Colonic mucosa (tissue), 4 donors: ENCODE measurements around the gene CAMTA1. TPM values are rescaled to one million over a fixed set of nuclear protein-coding genes. Genes with fewer than 3 reads are reported as not detected.

ENCODE experiments used
- DNase-seq: peaks from one replicate; pipeline ENCODE4 v3.0.0-alpha.2; 2020
- H3K27ac ChIP-seq: fragments of 200-600 bp; one replicate; pipeline ENCODE4 v1.8.0; 2021
- H3K27me3 ChIP-seq: fragments of 200-600 bp; one replicate; pipeline ENCODE4 v1.8.0; 2021
- H3K36me3 ChIP-seq: fragments of 200-600 bp; one replicate; pipeline ENCODE4 v1.8.0; 2021
- H3K4me1 ChIP-seq: fragments of 200-600 bp; one replicate; pipeline ENCODE4 v1.8.0; 2021; ENCODE audit warnings: mild to moderate bottlenecking
- H3K4me3 ChIP-seq: fragments of 200-600 bp; one replicate; pipeline ENCODE4 v1.8.0; 2021
- H3K9ac ChIP-seq, 2 donors: one replicate each; pipeline ENCODE4 v1.7.0; 2013; ENCODE audit warnings: control low read depth in 2 of 2, low read depth in 2 of 2, low read length in 2 of 2
- H3K9me3 ChIP-seq: fragments of 200-600 bp; one replicate; pipeline ENCODE4 v1.8.0; 2021
- intact Hi-C: fragments of 100-400 bp; cut with DNase I; formaldehyde crosslinking; loops from one replicate; pipeline ENCODE4 v1.14.1; 2022
- total RNA-seq, 2 donors: library from RNA; stranded (reverse); fragmentation: NEBNext Ultra II Directional in 1 of 2; extraction: Animal tissue kit (Norgen Biotek cat#: 25700) in 1 of 2; gene quantifications; one replicate each; pipeline ENCODE4 v1.2.1, GENCODE V29; 2021
- TF ChIP-seq, protein P1 (sequence below): fragments of 200-600 bp; IDR thresholded peaks from one replicate; pipeline ENCODE4 v1.8.0; 2022; ENCODE audit warnings: antibody characterized with exemption, mild to moderate bottlenecking
- donor health status: healthy.
- donor health status: DM: no; HTN: no; CAD: no.
- donor health status: DM: no; HTN: no; CAD: no.

CAMTA1 gene
- total RNA-seq, 2 donors from 2014 or later, result 76.8 to 92.8 TPM

DNA sequence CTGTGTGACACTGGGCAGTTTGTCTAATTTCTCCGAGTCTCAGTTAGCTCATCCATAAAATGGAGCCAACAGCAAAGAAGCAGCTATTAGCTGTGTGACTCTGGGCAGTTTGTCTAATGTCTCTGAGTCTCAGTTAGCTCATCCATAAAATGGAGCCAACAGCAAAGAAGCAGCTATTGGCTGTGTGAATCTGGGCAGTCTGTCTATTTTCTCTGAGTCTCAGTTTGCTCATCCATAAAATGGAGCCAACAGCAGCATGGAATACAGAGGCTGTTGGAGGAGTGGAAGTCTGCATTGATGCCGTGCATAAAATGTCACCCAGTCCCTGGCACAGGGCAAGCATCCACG, 688.9 kb downstream of the CAMTA1 start:
- no peaks in the 10 kb centered on the region for H3K9me3 ChIP-seq
- no peaks in the 10 kb centered on the region for H3K36me3 ChIP-seq
- no peak overlapping the region for H3K9ac ChIP-seq
- no peaks in the 10 kb centered on the region for H3K27me3 ChIP-seq
- H3K4me1 ChIP-seq, result no peaks in the 10 kb centered on the region
- intact Hi-C loops, result no loop called here
- no peak overlapping the region for H3K4me3 ChIP-seq
- TF ChIP-seq, protein P1, sequence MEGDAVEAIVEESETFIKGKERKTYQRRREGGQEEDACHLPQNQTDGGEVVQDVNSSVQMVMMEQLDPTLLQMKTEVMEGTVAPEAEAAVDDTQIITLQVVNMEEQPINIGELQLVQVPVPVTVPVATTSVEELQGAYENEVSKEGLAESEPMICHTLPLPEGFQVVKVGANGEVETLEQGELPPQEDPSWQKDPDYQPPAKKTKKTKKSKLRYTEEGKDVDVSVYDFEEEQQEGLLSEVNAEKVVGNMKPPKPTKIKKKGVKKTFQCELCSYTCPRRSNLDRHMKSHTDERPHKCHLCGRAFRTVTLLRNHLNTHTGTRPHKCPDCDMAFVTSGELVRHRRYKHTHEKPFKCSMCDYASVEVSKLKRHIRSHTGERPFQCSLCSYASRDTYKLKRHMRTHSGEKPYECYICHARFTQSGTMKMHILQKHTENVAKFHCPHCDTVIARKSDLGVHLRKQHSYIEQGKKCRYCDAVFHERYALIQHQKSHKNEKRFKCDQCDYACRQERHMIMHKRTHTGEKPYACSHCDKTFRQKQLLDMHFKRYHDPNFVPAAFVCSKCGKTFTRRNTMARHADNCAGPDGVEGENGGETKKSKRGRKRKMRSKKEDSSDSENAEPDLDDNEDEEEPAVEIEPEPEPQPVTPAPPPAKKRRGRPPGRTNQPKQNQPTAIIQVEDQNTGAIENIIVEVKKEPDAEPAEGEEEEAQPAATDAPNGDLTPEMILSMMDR, result no peak
- no peak overlapping the region for H3K27ac ChIP-seq
- DNase-seq, result no peak

DNA sequence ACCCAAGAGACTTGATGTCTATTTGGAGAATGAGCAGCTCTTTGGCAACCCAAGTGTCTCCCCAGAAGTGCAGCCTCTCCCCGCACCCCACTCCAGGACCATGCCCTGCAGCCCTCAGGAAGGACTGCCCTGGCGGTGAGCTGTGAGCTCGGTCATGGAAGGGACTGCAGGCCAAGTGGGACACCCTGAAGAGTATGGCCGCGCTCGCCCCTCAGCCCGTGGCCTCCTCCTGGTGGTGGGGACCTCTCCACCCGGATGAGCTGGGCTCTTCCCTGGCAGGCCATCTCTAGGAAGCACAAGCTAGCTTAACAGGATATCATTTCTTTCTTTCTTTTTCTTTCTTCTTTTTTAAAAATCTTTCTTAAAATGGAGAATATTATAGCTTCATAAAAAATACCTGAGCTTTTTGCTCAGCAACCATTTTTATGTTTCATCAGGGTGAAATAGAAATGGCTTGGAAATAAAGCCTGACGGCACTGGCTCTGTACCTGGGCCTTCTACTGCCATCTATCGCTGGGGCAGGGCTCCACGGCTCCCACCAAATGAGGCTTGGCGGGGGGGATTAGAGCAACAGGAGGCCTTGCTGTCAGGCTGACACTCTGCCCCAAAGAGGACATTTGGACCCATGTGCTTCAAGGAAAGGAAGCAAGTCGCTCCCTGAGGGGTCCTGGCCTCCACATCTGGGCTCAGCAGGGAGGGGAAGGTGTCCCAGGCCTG, 689.7 kb downstream of the CAMTA1 start:
- TF ChIP-seq, protein P1, result no peak
- intact Hi-C loops, result no loop called here
- DNase-seq, result no peak
- Histone ChIP-seq H3K27ac (no peak overlapping the region), H3K4me3 (no peak overlapping the region), H3K9ac (no peak overlapping the region), H3K36me3 (no peaks in the 10 kb centered on the region), H3K4me1 (no peaks in the 10 kb centered on the region), H3K27me3 (no peaks in the 10 kb centered on the region), H3K9me3 (no peaks in the 10 kb centered on the region)

DNA sequence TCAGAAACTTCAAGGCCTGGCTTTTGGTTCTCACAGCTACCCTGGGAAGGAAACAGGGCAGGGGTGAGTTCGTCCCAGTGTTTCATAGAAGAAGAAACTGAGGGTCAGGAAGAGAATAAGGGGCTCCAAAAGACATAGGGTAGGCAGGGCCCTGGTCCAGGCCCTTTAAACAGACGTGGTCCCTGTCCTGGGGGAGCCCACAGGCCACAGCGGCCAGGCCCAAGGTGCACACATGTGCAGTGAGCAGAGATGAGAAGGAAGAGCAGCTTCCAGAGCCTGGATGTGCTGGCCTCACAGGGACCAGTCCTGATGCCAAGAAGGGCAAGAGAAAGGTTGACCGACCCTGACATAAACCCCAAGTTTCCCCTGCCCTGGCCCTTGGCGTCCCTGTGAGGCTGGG, 690.4 kb downstream of the CAMTA1 start:
- Histone ChIP-seq H3K27ac (no peak overlapping the region), H3K9me3 (no peaks in the 10 kb centered on the region), H3K4me1 (no peaks in the 10 kb centered on the region), H3K27me3 (no peaks in the 10 kb centered on the region), H3K4me3 (no peak overlapping the region), H3K9ac (no peak overlapping the region), H3K36me3 (no peaks in the 10 kb centered on the region)
- DNase-seq, result no peak
- TF ChIP-seq, protein P1, result no peak
- intact Hi-C loops, result no loop called here

DNA sequence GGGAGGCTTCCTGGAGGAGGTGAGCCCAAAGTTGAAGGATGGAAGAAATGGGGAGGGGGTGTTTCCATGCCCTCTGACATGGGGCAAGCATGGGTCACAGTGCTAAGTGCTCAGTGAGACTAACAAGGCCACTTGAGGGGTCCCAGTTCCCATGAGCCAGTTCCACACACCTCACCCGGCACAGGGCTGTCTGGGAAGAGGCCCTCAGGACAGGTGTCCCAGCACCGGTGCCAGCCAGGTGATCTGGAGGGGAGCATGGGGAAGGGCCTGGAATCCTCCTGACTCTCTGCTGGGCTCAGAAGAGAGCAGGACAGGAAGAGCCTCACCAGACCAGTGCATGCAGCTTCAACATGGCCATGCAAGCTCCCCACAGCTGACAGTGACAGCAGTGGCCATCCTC, 691.1 kb downstream of the CAMTA1 start:
- H3K36me3 ChIP-seq, result no peaks in the 10 kb centered on the region
- no peaks in the 10 kb centered on the region for H3K4me1 ChIP-seq
- H3K9ac ChIP-seq, result no peak overlapping the region
- H3K4me3 ChIP-seq, result no peak overlapping the region
- H3K27me3 ChIP-seq, result no peaks in the 10 kb centered on the region
- no peak overlapping the region for H3K27ac ChIP-seq
- no peaks in the 10 kb centered on the region for H3K9me3 ChIP-seq
- intact Hi-C loops, result no loop called here
- TF ChIP-seq, protein P1, result no peak
- DNase-seq, result no peak

DNA sequence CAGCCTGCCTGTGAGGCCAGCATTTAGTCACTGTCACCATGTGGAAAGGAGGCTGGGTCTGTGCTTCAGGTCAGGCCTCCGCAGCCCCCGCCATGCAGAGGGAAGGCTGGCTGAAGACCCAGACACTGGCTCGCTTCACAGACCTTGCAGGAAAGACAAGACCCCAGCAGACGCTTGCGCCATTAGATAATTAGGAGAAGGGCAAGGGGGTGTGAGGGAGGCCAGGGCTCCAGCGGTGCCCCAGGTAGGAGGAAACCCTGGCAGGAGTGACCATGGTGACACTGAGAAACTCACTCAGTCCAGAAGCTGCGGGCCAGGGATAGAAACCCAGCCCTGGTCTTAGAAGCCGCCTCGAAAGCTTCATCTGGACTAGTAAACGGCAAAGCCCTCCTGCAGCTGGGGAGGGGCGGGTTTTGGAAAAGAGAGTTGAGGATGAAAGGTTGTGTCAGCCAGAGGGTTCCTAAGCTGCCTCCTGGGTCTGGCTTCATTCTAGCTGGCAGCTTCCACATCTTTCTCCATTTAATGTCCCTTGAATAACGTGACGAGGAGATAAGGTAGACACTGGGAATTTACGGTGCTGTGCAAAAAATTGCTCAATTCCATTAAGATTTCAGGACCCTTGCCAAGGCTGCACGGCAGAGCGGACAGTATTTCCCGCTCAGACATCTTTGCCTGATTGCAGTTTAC, 691.8 kb downstream of the CAMTA1 start:
- no peaks in the 10 kb centered on the region for H3K4me1 ChIP-seq
- intact Hi-C loops, result no loop called here
- TF ChIP-seq, protein P1, result no peak
- no peak overlapping the region for H3K27ac ChIP-seq
- no peak overlapping the region for H3K4me3 ChIP-seq
- H3K9ac ChIP-seq, result no peak overlapping the region
- DNase-seq, result no peak
- no peaks in the 10 kb centered on the region for H3K27me3 ChIP-seq
- no peaks in the 10 kb centered on the region for H3K9me3 ChIP-seq
- no peaks in the 10 kb centered on the region for H3K36me3 ChIP-seq
